SU-DHL-6 (cell line): ENCODE results near the gene ATRX.
"Not testable (repeated sequence)": the region's sequence is repeated elsewhere in the genome, so short reads cannot be mapped to it uniquely, and the experiment has no call there.

Experiments used
- H2AFZ ChIP-seq: fragments of 200-600 bp; sonication (generic); 2 replicates; pipeline ENCODE4 v1.6.1; 2014; ENCODE audit warnings: low read depth, mild to moderate bottlenecking, moderate library complexity, mixed read lengths, antibody characterized with exemption, low read length; ENCODE audit not compliant: severe bottlenecking
- H3F3A ChIP-seq: fragments of 200-600 bp; shearing (Covaris generic); 2 replicates; pipeline ENCODE4 v1.6.0; 2016; ENCODE audit warnings: antibody characterized with exemption, mild to moderate bottlenecking; ENCODE audit not compliant: insufficient read depth
- H3K27ac ChIP-seq: fragments of 200-600 bp; sonication (generic); 2 replicates; pipeline ENCODE4 v1.5.1; 2016; ENCODE audit warnings: low read depth, mild to moderate bottlenecking, low read length, moderate library complexity, mixed read lengths
- H3K27me3 ChIP-seq: fragments of 200-600 bp; sonication (generic), shearing (Covaris generic); 2 replicates; pipeline ENCODE4 v1.6.0; 2014; ENCODE audit warnings: mild to moderate bottlenecking, low read length
- H3K36me3 ChIP-seq: fragments of 200-600 bp; sonication (generic); 2 replicates; pipeline ENCODE4 v1.6.1; 2014; ENCODE audit warnings: mild to moderate bottlenecking, low read length, mixed read lengths
- H3K4me2 ChIP-seq: fragments of 300-600, 200-600 bp; shearing (Covaris generic), sonication (generic); 2 replicates; pipeline ENCODE4 v1.6.0; 2014; ENCODE audit warnings: low read length, low read depth, mild to moderate bottlenecking; ENCODE audit not compliant: poor library complexity, severe bottlenecking
- H3K4me3 ChIP-seq: fragments of 200-600 bp; sonication (generic); 2 replicates; pipeline ENCODE4 v1.5.1; 2014; ENCODE audit warnings: antibody characterized with exemption, low read length, mild to moderate bottlenecking, mixed read lengths; ENCODE audit not compliant: insufficient read depth, poor library complexity, severe bottlenecking
- H3K79me2 ChIP-seq: fragments of 200-600 bp; sonication (generic); 2 replicates; pipeline ENCODE4 v1.6.1; 2014; ENCODE audit warnings: mild to moderate bottlenecking, low read length, moderate library complexity; ENCODE audit not compliant: insufficient read depth
- H3K9ac ChIP-seq: fragments of 200-600 bp; sonication (generic); 2 replicates; pipeline ENCODE4 v1.7.0; 2014; ENCODE audit warnings: mild to moderate bottlenecking, low read length
- H3K9me2 ChIP-seq: fragments of 200-600 bp; sonication (generic); replicated peaks from 2 replicates; pipeline ENCODE4 v1.6.1; 2014; ENCODE audit warnings: low read length; ENCODE audit not compliant: insufficient read depth
- H3K9me3 ChIP-seq: fragments of 200-600 bp; sonication (generic); 2 replicates; pipeline ENCODE4 v1.6.1; 2014; ENCODE audit warnings: low read length, mixed read lengths; ENCODE audit not compliant: insufficient read depth
- H4K20me1 ChIP-seq: fragments of 200-600 bp; sonication (generic); 2 replicates; pipeline ENCODE4 v1.6.1; 2014; ENCODE audit warnings: low read depth, mild to moderate bottlenecking, antibody characterized with exemption, low read length, moderate library complexity, mixed read lengths
- EZH2phosphoT487 ChIP-seq: fragments of 200-600 bp; sonication (generic), shearing (Covaris generic); conservative IDR thresholded peaks from 2 replicates; pipeline ENCODE4 v1.6.1; 2018; ENCODE audit warnings: mild to moderate bottlenecking, antibody characterized with exemption, low read length, moderate library complexity, mixed read lengths
- TF ChIP-seq, protein P1 (sequence below): fragments of 200-600 bp; sonication (generic); IDR thresholded peaks from one replicate; pipeline ENCODE4 v1.5.1; 2017; ENCODE audit warnings: antibody characterized with exemption, mild to moderate bottlenecking, low read length, moderate library complexity; ENCODE audit not compliant: insufficient read depth, poor library complexity, severe bottlenecking

The ATRX gene

DNA sequence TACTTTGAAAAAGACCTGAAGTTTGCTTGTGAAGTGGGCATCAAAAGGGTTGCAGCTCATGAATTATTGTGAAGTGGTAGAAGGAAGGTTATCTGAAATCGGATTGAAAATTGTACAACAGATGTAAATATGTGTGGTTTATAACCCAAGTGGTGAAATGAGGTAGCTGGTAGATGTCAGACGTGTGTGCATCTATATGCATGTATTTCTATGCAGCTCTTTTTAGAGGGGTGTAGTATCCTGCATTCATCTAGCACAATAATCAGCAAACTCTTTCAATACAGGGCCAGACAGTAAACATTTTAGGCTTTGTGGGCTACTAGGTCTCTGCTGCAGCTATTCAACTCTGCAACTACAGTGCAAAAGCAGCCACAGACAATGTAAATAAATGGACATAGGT lies 9.4 kb downstream of the ATRX start:
- H2AFZ ChIP-seq, result no peak overlapping the region
- no peaks in the 10 kb centered on the region for H3K27me3 ChIP-seq
- H3K4me3 ChIP-seq, result no peak overlapping the region
- H3K36me3 ChIP-seq, result no peaks in the 10 kb centered on the region
- TF ChIP-seq, protein P1, sequence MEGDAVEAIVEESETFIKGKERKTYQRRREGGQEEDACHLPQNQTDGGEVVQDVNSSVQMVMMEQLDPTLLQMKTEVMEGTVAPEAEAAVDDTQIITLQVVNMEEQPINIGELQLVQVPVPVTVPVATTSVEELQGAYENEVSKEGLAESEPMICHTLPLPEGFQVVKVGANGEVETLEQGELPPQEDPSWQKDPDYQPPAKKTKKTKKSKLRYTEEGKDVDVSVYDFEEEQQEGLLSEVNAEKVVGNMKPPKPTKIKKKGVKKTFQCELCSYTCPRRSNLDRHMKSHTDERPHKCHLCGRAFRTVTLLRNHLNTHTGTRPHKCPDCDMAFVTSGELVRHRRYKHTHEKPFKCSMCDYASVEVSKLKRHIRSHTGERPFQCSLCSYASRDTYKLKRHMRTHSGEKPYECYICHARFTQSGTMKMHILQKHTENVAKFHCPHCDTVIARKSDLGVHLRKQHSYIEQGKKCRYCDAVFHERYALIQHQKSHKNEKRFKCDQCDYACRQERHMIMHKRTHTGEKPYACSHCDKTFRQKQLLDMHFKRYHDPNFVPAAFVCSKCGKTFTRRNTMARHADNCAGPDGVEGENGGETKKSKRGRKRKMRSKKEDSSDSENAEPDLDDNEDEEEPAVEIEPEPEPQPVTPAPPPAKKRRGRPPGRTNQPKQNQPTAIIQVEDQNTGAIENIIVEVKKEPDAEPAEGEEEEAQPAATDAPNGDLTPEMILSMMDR, result no peak
- no peak for TF ChIP-seq EZH2phosphoT487
- no peak overlapping the region for H3K4me2 ChIP-seq
- no peaks in the 10 kb centered on the region for H3K9me3 ChIP-seq
- H4K20me1 ChIP-seq, result no peaks in the 10 kb centered on the region
- H3K9me2 ChIP-seq, result no peaks in the 10 kb centered on the region
- no peak overlapping the region for H3K9ac ChIP-seq
- H3F3A ChIP-seq, result no peaks in the 10 kb centered on the region
- peaks cover 100% of the 10 kb centered on the region for H3K79me2 ChIP-seq
- H3K27ac ChIP-seq, result no peak overlapping the region

DNA sequence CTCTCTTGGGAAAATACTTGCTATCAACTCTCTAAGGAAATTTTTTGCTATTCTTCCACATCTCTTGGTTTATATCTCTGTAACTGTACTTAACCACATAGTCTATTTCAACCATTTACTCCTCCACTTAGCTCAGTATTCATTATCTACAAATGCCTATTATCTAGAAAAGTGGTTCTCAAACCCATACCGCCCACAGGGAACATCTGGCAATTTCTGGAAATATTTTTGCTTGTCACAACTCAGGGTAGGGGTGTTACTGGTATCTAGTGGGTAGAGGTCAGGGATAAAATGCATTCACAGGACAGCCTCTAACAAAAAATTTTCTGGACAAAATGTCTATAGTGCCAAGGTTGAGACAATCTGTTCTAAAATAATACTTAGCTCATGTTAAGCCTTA lies 14.4 kb downstream of the ATRX start:
- Histone ChIP-seq H3K9me2 (no peaks in the 10 kb centered on the region), H3K9ac (no peak overlapping the region), H3F3A (no peaks in the 10 kb centered on the region), H3K4me3 (no peak overlapping the region), H4K20me1 (no peaks in the 10 kb centered on the region), H3K27ac (no peak overlapping the region), H3K9me3 (no peaks in the 10 kb centered on the region), H3K4me2 (no peak overlapping the region), H3K27me3 (no peaks in the 10 kb centered on the region), H3K79me2 (peaks cover 93% of the 10 kb centered on the region), H2AFZ (no peak overlapping the region), H3K36me3 (no peaks in the 10 kb centered on the region)
- TF ChIP-seq EZH2phosphoT487, result no peak
- TF ChIP-seq, protein P1, result no peak

DNA sequence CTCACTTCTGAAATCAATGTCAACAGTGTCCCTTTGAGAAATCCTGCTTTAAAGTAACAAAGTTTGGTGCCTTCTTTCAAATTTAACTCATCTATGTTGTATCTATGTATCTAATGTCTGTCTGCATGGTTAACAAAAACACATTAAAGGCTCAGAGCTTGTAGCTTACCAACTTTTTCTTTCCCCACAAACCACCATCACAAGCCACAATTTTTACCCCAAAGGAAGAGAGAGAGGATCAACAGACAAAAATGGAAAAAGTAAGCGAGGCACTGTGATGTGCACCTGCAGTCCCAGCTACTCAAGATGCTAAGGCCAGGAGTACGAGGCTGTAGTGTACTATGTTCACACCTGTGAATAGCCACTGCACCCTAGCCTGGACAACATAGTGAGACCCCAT lies 17.2 kb downstream of the ATRX start:
- no peak overlapping the region for H3K27ac ChIP-seq
- no peaks in the 10 kb centered on the region for H3F3A ChIP-seq
- no peaks in the 10 kb centered on the region for H3K36me3 ChIP-seq
- no peaks in the 10 kb centered on the region for H4K20me1 ChIP-seq
- no peaks in the 10 kb centered on the region for H3K9me2 ChIP-seq
- H3K27me3 ChIP-seq, result no peaks in the 10 kb centered on the region
- H3K79me2 ChIP-seq, result peaks cover 80% of the 10 kb centered on the region
- no peak overlapping the region for H3K4me3 ChIP-seq
- H3K4me2 ChIP-seq, result no peak overlapping the region
- H2AFZ ChIP-seq, result no peak overlapping the region
- no peaks in the 10 kb centered on the region for H3K9me3 ChIP-seq
- TF ChIP-seq, protein P1, result no peak
- TF ChIP-seq EZH2phosphoT487, result no peak
- no peak overlapping the region for H3K9ac ChIP-seq

DNA sequence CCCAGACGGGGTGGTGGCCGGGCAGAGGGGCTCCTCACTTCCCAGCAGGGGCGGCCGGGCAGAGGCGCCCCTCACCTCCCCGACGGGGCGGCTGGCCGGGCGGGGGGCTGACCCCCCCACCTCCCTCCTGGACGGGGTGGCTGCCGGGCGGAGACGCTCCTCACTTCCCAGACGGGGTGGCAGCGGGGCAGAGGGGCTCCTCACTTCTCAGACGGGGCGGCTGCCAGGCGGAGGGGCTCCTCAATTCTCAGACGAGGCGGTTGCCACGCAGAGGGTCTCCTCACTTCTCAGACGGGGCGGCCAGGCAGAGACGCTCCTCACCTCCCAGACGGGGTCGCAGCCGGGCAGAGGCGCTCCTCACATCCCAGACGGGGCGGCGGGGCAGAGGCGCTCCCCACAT lies 19.8 kb downstream of the ATRX start:
- not testable (repeated sequence) for H3K4me3 ChIP-seq, H3K9ac ChIP-seq, H3F3A ChIP-seq, H2AFZ ChIP-seq, H4K20me1 ChIP-seq, H3K36me3 ChIP-seq, H3K27ac ChIP-seq, H3K9me2 ChIP-seq, H3K4me2 ChIP-seq, H3K27me3 ChIP-seq, H3K9me3 ChIP-seq
- H3K79me2 ChIP-seq, result peaks cover 72% of the 10 kb centered on the region
